HG03095 (cell line): Measurements from ENCODE around the gene ZNF765.
"Not testable (repeated sequence)": the region's sequence is repeated elsewhere in the genome, so short reads cannot be mapped to it uniquely, and the experiment has no call there.

ENCODE experiments used
- ATAC-seq: cut with Tn5 transposase; IDR thresholded peaks from one replicate; pipeline ENCODE4 v1.9.1; 2021; ENCODE audit warnings: moderate library complexity; ENCODE audit not compliant: unreplicated experiment

Gene ZNF765

DNA sequence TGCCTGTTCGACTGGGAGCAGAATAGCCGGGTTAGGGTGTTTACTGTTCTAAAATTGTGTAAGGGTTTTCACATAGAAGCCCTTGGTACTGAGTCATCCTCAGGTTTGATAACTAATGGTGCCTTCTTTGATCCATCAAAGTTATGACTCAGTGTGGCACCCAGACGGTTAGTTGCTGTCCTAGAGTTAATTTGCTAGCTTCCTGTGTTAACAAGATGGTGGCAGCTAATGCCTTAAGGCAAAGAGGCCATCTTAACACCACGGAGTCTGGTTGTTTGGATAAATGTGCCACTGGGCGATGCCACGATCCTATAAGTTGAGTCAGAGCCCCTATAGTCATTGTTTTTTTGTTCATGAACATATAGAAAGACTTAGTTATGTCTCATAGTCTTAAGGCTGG, 80.5 kb downstream of the ZNF765 start:
- not testable (repeated sequence) for ATAC-seq
